ENCODE results near the gene ZNF594. TPM values are rescaled to one million over a fixed set of nuclear protein-coding genes. Genes with fewer than 3 reads are reported as not detected.
"Not testable (repeated sequence)": the region's sequence is repeated elsewhere in the genome, so short reads cannot be mapped to it uniquely, and the experiment has no call there.

Gene ZNF594
- total RNA-seq, 1 donor from 2014 or later: 9.2 TPM

DNA sequence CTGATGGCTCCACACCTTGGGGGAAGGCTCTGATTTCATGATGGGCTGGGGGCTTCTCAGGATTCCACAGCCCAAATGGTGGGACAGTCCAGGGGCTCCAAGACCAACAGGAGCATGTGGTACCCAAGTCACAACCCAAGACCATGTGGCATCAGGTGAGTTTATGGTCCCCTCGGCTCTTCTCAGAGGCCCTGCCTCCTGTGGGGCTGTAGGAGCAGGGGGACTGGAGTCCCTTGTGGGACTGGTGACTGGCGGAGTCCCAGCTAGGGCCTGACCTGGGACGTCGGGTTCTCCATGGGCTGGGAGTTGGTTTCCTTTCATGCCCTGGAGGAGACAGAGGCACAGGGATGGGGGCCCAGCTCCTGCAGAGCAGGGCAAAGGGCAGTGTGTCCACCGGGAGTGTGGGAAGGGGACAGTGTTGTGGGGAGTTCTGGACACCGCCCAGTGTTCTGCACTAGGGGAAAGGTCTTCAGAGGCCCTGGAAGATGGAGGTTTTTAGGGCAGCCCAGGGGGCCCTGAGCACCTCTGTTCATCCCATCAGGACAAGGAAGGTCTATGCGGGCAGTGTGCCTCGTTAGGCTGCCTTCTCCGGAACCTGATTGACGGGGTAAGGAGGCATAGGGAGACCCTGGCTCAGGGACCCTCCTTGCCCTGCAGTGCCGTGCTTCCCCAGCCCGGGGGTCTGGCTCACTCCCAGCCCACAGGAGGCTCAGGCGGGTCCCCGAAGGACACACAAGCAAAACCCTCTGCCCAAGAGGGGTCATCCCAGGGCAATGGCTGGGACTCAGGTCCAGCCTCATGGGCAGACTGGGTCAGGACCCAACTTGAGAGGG lies 54.9 kb downstream of the ZNF594 start:
- DNase-seq (ENCODE audit: low spot score): not testable (repeated sequence)

- DNase-seq (ENCODE audit: low spot score): no peak
Observed at GRCh38 chr17:5135726-5136579, 55.7 kb downstream of the ZNF594 start.

DNA sequence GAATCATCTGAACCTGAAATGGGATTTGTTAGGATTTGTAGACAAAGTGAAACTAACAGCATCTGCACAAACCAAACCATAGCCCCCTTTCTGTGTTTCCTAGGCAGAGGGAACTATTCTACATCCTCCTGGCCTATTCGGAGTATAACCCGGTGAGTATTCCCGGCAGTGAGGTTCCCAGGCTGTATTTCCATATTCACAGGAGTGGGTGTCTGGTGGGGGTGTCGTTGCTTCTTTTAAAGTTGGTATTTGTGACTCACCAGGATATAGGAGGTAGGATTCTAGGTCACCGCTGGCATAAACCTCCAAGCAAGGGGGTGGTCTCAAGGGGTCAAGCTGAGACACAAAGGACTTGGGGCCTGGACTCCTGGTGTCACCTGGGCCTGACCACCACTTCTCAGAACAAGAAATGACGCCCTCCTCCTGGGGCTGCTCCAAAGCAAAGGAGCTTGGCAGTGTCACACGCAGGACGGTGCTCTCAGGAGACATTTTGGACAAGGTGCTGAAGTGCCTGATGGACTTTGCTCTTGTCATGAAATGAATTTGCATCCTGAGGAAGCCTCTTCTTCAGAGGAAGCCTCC lies 56.4 kb downstream of the ZNF594 start:
- not testable (repeated sequence) for DNase-seq (ENCODE audit: low spot score)

DNA sequence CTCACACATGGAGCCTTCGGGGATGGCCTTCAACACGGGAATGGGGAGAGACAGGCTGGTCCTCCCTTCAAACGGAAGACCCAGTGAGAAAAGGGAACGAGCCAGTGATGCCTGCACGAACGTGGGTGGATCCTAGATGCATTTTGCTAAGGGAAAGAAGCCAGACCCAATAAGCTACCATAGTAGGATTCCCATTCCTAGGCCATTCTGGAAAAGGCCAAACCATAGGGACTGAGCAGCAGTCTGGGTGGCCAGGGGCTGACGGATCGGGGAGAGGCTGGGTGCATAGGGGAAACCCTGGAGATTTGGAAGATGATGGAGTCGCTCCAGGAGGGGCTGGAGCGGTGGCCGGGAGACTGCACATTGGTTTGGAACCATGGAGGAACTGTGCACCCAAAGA lies 57.1 kb downstream of the ZNF594 start:
- peak; percentile 6 for DNase-seq (ENCODE audit: low spot score)

GRCh38 chr17:5133961-5134360 lies 57.7 kb downstream of the ZNF594 start:
- DNase-seq (ENCODE audit: low spot score): peak; percentile 3

GRCh38 chr17:5133311-5133710 lies 58.4 kb downstream of the ZNF594 start:
- no peak for DNase-seq (ENCODE audit: low spot score)

GRCh38 chr17:5132503-5133225 lies 59.0 kb downstream of the ZNF594 start:
- peak; percentile 9 for DNase-seq (ENCODE audit: low spot score)

- peak; percentile 8 for DNase-seq (ENCODE audit: low spot score)
Observed at GRCh38 chr17:5131799-5132502, 59.7 kb downstream of the ZNF594 start.

GRCh38 chr17:5131146-5131715 lies 60.4 kb downstream of the ZNF594 start:
- peak; percentile 2 for DNase-seq (ENCODE audit: low spot score)

DNA sequence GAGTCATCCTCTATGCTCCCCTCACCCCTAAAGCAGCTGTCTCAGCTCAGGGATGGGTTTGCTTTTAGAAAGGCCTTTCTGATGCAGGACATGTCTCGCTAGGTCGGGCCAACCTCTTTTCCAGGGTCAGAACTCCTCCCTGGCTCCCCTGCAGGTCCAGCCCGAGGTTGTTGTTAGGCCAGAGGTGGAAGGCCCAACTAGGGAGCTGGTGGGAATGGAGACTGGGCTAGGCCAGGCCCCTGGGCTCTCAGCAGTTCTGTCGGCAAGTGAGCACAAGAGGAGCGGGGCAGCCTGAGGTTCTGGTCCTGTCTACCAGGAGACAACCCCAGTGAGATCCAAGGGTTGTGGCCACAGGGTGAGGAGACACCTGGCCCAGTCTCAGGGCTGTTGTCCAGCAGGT lies 61.0 kb downstream of the ZNF594 start:
- DNase-seq (ENCODE audit: low spot score): peak; percentile 6

DNA sequence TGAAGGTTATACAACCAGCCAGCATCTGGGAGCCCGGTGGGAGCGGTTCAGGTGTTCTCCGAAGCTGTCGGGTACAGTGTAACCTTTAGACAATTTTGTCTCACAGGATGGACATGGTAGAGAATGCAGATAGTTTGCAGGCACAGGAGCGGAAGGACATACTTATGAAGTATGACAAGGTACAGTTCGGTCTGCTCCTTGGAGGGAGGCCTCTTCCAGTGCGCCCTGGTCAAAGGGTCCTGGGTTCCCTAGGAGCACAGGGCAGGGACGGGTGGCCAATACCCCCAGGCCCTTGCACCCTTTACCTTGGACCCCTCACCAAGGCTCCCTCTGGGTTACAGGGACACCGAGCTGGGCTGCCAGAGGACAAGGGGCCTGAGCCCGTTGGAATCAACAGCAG lies 61.4 kb downstream of the ZNF594 start:
- not testable (repeated sequence) for DNase-seq (ENCODE audit: low spot score)

- DNase-seq (ENCODE audit: low spot score): peak; percentile 4
Observed at GRCh38 chr17:5129770-5130169, 61.9 kb downstream of the ZNF594 start.

Other genes with a start within 250 kb of the ZNF594 start
- 484 TPM for gene PFN1, start 243.3 kb downstream of the ZNF594 start, total RNA-seq
- gene ENO3, start 240.7 kb downstream of the ZNF594 start, total RNA-seq: 7.5 TPM
- 54.2 TPM for gene SPAG7, start 224.1 kb downstream of the ZNF594 start, total RNA-seq
- gene CAMTA2, start 204.2 kb downstream of the ZNF594 start, total RNA-seq: 68.0 TPM
- gene INCA1, start 194.3 kb downstream of the ZNF594 start, total RNA-seq: 1.4 TPM
- gene KIF1C, start 193.9 kb downstream of the ZNF594 start, total RNA-seq: 234 TPM
- gene SLC52A1, start 156.4 kb downstream of the ZNF594 start, total RNA-seq: not detected
- gene ZFP3, start 113.4 kb downstream of the ZNF594 start, total RNA-seq: 8.7 TPM
- 9.6 TPM for gene ZNF232, start 80.0 kb downstream of the ZNF594 start, total RNA-seq
- 0.09 TPM for gene USP6, start 75.8 kb downstream of the ZNF594 start, total RNA-seq
- gene SCIMP, start 43.0 kb upstream of the ZNF594 start, total RNA-seq: 4.9 TPM
- gene RABEP1, start 90.4 kb upstream of the ZNF594 start, total RNA-seq: 35.9 TPM
- gene NUP88, start 227.8 kb upstream of the ZNF594 start, total RNA-seq: 37.4 TPM
- gene RPAIN, start 228.3 kb upstream of the ZNF594 start, total RNA-seq: 34.1 TPM
- gene C1QBP, start 247.3 kb upstream of the ZNF594 start, total RNA-seq: 78.0 TPM